ENCODE results near the gene VCX2. TPM values are rescaled to one million over a fixed set of nuclear protein-coding genes. Genes with fewer than 3 reads are reported as not detected.
"Not testable (repeated sequence)": the region's sequence is repeated elsewhere in the genome, so short reads cannot be mapped to it uniquely, and the experiment has no call there.

VCX2 gene
- total RNA-seq, 2 experiments from 2014 or later, result not detected

- no peak for DNase-seq
- peaks cover 15% of the 10 kb centered on the region for H3K9me3 Mint-ChIP-seq
- H3K36me3 Mint-ChIP-seq, result no peaks in the 10 kb centered on the region
- POLR2A ChIA-PET, result no interaction called here
- H3K27me3 Mint-ChIP-seq, result no peaks in the 10 kb centered on the region
- H3K4me3 Mint-ChIP-seq, result no peak overlapping the region
- intact Hi-C loops (cut with micrococcal nuclease), result no loop called here
- no peak overlapping the region for H3K27ac Mint-ChIP-seq
- no peaks in the 10 kb centered on the region for H3K4me1 Mint-ChIP-seq (ENCODE audit: low read depth)
- CTCF ChIA-PET, result no interaction called here
Observed at GRCh38 chrX:8147226-8147625, 23.8 kb downstream of the VCX2 start.

- H3K9me3 Mint-ChIP-seq, result peaks cover 7% of the 10 kb centered on the region
- H3K36me3 Mint-ChIP-seq, result no peaks in the 10 kb centered on the region
- intact Hi-C loops (cut with micrococcal nuclease), result no loop called here
- H3K27ac Mint-ChIP-seq, result no peak overlapping the region
- no peak for DNase-seq
- H3K27me3 Mint-ChIP-seq, result no peaks in the 10 kb centered on the region
- H3K4me3 Mint-ChIP-seq, result no peak overlapping the region
- CTCF ChIA-PET, result no interaction called here
- POLR2A ChIA-PET, result no interaction called here
- H3K4me1 Mint-ChIP-seq (ENCODE audit: low read depth), result no peaks in the 10 kb centered on the region
Observed at GRCh38 chrX:8144925-8145324, 26.1 kb downstream of the VCX2 start.

GRCh38 chrX:8141896-8142295 lies 29.2 kb downstream of the VCX2 start:
- Mint-ChIP-seq H3K4me1 (ENCODE audit: low read depth) (no peaks in the 10 kb centered on the region), H3K27me3 (no peaks in the 10 kb centered on the region), H3K9me3 (no peaks in the 10 kb centered on the region), H3K36me3 (no peaks in the 10 kb centered on the region), H3K27ac (no peak overlapping the region), H3K4me3 (no peak overlapping the region)
- ChIA-PET POLR2A (no interaction called here), CTCF (no interaction called here)
- DNase-seq, result no peak
- intact Hi-C loops (cut with micrococcal nuclease), result no loop called here

- intact Hi-C loops (cut with micrococcal nuclease), result no loop called here
- Mint-ChIP-seq H3K4me3 (no peak overlapping the region), H3K27me3 (no peaks in the 10 kb centered on the region), H3K4me1 (ENCODE audit: low read depth) (no peaks in the 10 kb centered on the region), H3K27ac (no peak overlapping the region), H3K9me3 (no peaks in the 10 kb centered on the region), H3K36me3 (no peaks in the 10 kb centered on the region)
- no peak for DNase-seq
- ChIA-PET CTCF (no interaction called here), POLR2A (no interaction called here)
Observed at GRCh38 chrX:8140986-8141744, 29.9 kb downstream of the VCX2 start.

GRCh38 chrX:8139716-8140115 lies 31.4 kb downstream of the VCX2 start:
- Mint-ChIP-seq H3K27ac (no peak overlapping the region), H3K36me3 (no peaks in the 10 kb centered on the region), H3K4me1 (ENCODE audit: low read depth) (no peaks in the 10 kb centered on the region), H3K27me3 (no peaks in the 10 kb centered on the region), H3K4me3 (no peak overlapping the region), H3K9me3 (peaks cover 1% of the 10 kb centered on the region)
- no peak for DNase-seq
- intact Hi-C loops (cut with micrococcal nuclease), result no loop called here
- ChIA-PET CTCF (no interaction called here), POLR2A (no interaction called here)

GRCh38 chrX:8138252-8138651 lies 32.8 kb downstream of the VCX2 start:
- DNase-seq, result no peak
- CTCF ChIA-PET, result no interaction called here
- intact Hi-C loops (cut with micrococcal nuclease), result no loop called here
- H3K36me3 Mint-ChIP-seq, result peaks cover under 1% of the 10 kb centered on the region
- no peaks in the 10 kb centered on the region for H3K27me3 Mint-ChIP-seq
- H3K9me3 Mint-ChIP-seq, result peaks cover 11% of the 10 kb centered on the region
- no peak overlapping the region for H3K27ac Mint-ChIP-seq
- H3K4me3 Mint-ChIP-seq, result no peak overlapping the region
- POLR2A ChIA-PET, result no interaction called here
- H3K4me1 Mint-ChIP-seq (ENCODE audit: low read depth), result no peaks in the 10 kb centered on the region

GRCh38 chrX:8126648-8127047 lies 44.4 kb downstream of the VCX2 start:
- Mint-ChIP-seq H3K4me1 (ENCODE audit: low read depth) (no peaks in the 10 kb centered on the region), H3K36me3 (no peaks in the 10 kb centered on the region), H3K4me3 (no peak overlapping the region), H3K27me3 (no peaks in the 10 kb centered on the region), H3K9me3 (no peaks in the 10 kb centered on the region), H3K27ac (no peak overlapping the region)
- ChIA-PET POLR2A (no interaction called here), CTCF (no interaction called here)
- intact Hi-C loops (cut with micrococcal nuclease), result no loop called here
- no peak for DNase-seq

GRCh38 chrX:8126092-8126491 lies 45.0 kb downstream of the VCX2 start:
- Mint-ChIP-seq H3K9me3 (no peaks in the 10 kb centered on the region), H3K27ac (no peak overlapping the region), H3K4me1 (ENCODE audit: low read depth) (no peaks in the 10 kb centered on the region), H3K4me3 (no peak overlapping the region), H3K27me3 (no peaks in the 10 kb centered on the region), H3K36me3 (no peaks in the 10 kb centered on the region)
- ChIA-PET POLR2A (no interaction called here), CTCF (no interaction called here)
- intact Hi-C loops (cut with micrococcal nuclease), result no loop called here
- DNase-seq, result no peak

- Mint-ChIP-seq H3K9me3 (no peaks in the 10 kb centered on the region), H3K36me3 (no peaks in the 10 kb centered on the region), H3K27ac (no peak overlapping the region), H3K27me3 (no peaks in the 10 kb centered on the region), H3K4me1 (ENCODE audit: low read depth) (no peaks in the 10 kb centered on the region), H3K4me3 (no peak overlapping the region)
- intact Hi-C loops (cut with micrococcal nuclease), result no loop called here
- DNase-seq, result no peak
- ChIA-PET CTCF (no interaction called here), POLR2A (no interaction called here)
Observed at GRCh38 chrX:8125566-8125965, 45.5 kb downstream of the VCX2 start.

GRCh38 chrX:8122538-8122937 lies 48.5 kb downstream of the VCX2 start:
- intact Hi-C loops (cut with micrococcal nuclease), result no loop called here
- no peaks in the 10 kb centered on the region for H3K9me3 Mint-ChIP-seq
- no peaks in the 10 kb centered on the region for H3K27me3 Mint-ChIP-seq
- H3K4me1 Mint-ChIP-seq (ENCODE audit: low read depth), result no peaks in the 10 kb centered on the region
- no peak for DNase-seq
- H3K27ac Mint-ChIP-seq, result no peak overlapping the region
- CTCF ChIA-PET, result no interaction called here
- POLR2A ChIA-PET, result no interaction called here
- no peaks in the 10 kb centered on the region for H3K36me3 Mint-ChIP-seq
- H3K4me3 Mint-ChIP-seq, result no peak overlapping the region

GRCh38 chrX:8121391-8121790 lies 49.7 kb downstream of the VCX2 start:
- DNase-seq; H3K4me3 Mint-ChIP-seq; H3K27me3 Mint-ChIP-seq; POLR2A ChIA-PET; H3K27ac Mint-ChIP-seq; intact Hi-C loops (cut with micrococcal nuclease); H3K4me1 Mint-ChIP-seq (ENCODE audit: low read depth); H3K36me3 Mint-ChIP-seq; H3K9me3 Mint-ChIP-seq; CTCF ChIA-PET: not testable (repeated sequence)
